MM.1S (cell line): Measurements from ENCODE around the gene RASL12.

Source experiments
- EZH2 ChIP-seq: fragments of 300-600 bp; sonication (generic); optimal IDR thresholded peaks from 2 replicates; pipeline ENCODE3; 2017; ENCODE audit warnings: low read depth, mild to moderate bottlenecking, antibody characterized with exemption, low read length, mixed read lengths
- EZH2phosphoT487 ChIP-seq: fragments of 300-600 bp; sonication (generic); IDR thresholded peaks from 2 replicates; pipeline ENCODE4 v1.6.1; 2018; ENCODE audit warnings: antibody characterized with exemption, low read length
- TF ChIP-seq, protein P1 (sequence below): fragments of 300-600 bp; sonication (generic); IDR thresholded peaks from 2 replicates; pipeline ENCODE4 v1.5.1; 2016; ENCODE audit warnings: antibody characterized with exemption, low read length, mixed read lengths

DNA sequence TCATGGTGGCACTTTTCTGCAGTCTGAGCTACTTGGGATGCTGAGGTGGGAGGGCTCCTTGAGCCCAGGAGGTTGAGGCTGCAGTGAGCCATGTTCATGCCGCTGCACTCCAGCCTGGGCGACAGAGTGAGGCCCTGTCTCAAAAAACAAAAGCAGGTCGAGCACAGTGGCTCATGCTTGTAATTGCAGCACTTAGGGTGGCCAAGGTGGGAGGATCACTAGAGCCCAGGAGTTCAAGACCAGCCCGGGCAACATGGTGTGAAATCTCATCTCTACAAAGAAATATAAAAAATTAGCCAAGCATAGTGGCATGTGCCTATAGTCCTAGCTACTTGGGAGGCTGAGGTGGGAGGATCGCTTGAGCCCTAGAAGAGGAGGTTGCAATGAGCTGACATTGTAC lies 37.2 kb upstream of the RASL12 start:
- TF ChIP-seq, protein P1, sequence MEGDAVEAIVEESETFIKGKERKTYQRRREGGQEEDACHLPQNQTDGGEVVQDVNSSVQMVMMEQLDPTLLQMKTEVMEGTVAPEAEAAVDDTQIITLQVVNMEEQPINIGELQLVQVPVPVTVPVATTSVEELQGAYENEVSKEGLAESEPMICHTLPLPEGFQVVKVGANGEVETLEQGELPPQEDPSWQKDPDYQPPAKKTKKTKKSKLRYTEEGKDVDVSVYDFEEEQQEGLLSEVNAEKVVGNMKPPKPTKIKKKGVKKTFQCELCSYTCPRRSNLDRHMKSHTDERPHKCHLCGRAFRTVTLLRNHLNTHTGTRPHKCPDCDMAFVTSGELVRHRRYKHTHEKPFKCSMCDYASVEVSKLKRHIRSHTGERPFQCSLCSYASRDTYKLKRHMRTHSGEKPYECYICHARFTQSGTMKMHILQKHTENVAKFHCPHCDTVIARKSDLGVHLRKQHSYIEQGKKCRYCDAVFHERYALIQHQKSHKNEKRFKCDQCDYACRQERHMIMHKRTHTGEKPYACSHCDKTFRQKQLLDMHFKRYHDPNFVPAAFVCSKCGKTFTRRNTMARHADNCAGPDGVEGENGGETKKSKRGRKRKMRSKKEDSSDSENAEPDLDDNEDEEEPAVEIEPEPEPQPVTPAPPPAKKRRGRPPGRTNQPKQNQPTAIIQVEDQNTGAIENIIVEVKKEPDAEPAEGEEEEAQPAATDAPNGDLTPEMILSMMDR: no peak
- TF ChIP-seq EZH2: no peak
- no peak for TF ChIP-seq EZH2phosphoT487
